ENCODE data around the gene ACTR5.
A peak's percentile ranks its signal among the peaks of the same experiment; 100 is the strongest.

Gene ACTR5

GRCh38 chr20:38728911-38729642, 19.2 kb upstream of the ACTR5 start:
- DNase-seq (ENCODE audit: low spot score): no peak

GRCh38 chr20:38729767-38730166, 18.5 kb upstream of the ACTR5 start:
- no peak for DNase-seq (ENCODE audit: low spot score)

DNA sequence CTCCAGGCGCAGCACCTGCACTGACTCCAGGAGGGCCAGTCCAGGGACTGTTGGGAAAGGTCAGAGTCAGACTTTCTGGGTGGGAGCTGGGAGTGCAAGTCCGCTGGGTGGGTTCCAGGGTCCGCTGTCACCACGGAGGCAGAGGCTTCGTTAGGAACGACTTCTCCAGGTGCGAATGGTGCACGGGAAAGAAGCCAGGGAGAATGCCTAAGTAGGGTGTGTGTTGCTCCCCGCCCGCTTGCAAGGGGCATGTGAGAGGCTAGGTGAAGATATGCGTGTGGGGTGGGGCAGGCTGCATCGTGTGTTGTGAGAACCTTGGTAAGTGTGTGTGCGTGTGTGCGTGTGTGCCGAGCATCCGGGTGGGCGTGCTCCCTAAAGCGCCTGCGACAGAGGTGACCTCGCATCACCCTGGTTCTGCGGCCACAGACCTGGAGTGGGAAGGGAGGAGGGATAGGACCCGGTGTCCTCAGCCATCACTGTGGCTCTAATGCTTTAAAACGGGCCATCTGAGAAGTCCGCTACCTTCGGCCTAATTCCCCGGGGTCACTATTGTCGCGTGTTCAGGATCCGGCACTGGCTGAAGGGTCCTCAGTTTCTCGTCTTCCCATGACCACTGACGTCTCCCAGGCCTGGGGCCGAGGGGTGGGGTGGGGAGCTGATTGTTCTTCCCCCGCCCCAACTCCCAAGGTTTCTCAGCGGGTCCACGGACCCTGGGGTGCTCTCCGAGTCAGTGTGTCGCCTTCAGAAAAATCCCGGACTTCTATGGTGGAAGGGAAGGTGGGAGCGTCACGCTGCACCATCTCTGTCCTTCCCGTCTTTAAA, 17.9 kb upstream of the ACTR5 start:
- no peak for DNase-seq (ENCODE audit: low spot score)

- peak; percentile 44 for DNase-seq (ENCODE audit: low spot score)
These were observed 17.1 kb upstream of the ACTR5 start for GRCh38 chr20:38730989-38731737.

DNA sequence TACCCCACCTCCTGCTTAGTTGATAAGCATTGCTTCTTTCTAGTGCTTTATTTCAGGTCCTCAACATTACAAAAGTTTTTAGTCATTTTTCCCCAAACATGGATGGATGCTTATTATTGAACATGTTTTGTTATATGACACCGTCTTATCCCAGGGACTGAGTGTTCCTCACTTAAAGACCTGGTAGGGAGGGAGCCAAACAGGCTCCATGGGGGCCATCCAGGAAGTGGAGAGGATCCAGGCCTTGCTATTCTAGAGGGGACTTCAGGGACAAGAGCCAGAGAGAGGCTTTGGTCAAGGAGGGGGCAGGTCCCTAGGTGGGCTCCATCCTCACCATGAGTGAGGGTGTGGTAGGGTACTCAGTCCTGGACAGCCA, 16.5 kb upstream of the ACTR5 start:
- no peak for DNase-seq (ENCODE audit: low spot score)

DNA sequence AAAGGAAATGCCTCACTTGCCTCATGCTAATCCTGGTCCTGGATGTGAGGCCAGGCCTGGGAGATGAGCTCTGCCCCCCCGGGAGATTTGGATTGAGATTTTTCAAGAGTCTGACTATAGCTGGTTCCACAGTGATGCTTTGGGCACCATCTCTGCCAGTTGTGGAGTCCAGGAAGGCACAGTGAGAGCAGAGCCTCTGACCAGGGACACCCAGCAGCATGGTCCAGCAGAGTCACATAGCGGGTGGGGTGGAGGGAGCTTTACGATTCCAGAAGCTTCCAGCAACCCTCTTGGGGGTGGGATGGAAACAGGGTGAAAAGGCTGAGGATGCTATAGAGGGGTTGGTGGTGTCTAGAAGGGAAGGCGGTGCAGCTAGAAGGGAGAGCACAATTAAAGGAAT, 15.3 kb upstream of the ACTR5 start:
- DNase-seq (ENCODE audit: low spot score): no peak

GRCh38 chr20:38735172-38735571, 13.1 kb upstream of the ACTR5 start:
- DNase-seq (ENCODE audit: low spot score): no peak

DNA sequence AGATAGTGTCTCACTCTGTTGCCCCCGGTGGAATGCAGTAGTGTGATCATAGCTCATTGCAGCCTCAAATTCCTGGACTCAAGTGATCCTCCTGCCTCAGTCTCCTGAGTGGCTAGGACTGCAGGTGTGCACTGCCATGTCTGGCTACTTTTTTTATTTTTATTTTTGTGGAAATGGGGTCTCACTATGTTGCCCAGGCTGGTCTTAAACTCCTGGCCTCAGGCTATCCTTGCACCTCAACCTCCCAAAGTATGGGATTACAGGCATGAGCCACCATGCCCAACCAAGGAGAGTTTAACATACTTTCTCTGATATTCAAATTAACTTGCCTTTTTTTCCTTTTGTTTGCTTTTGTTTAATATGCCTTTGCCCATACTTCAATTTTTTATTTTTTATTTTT, 10.4 kb upstream of the ACTR5 start:
- no peak for DNase-seq (ENCODE audit: low spot score)

DNA sequence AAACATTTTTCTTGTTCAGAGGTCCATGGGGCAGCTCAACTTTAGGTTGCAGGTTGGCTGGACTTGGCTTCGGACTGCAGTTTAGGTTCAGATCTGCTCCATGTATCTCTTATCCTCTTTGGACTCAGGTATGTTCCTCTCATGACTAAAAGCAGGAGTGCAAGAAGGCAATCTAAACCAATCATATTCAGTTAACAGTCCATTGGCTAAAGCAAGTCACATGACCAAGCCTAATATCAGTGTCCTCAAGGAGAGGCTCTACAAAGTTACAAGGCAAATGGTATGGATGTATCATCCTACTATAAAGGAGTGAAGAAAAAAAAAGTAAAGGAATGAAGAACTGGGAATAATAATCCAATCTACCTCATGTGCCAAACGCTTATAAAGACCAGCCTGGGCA, 2.5 kb upstream of the ACTR5 start:
- DNase-seq (ENCODE audit: low spot score): no peak

- DNase-seq (ENCODE audit: low spot score): no peak
These were observed 664 bp upstream of the ACTR5 start for GRCh38 chr20:38747495-38748096.

DNA sequence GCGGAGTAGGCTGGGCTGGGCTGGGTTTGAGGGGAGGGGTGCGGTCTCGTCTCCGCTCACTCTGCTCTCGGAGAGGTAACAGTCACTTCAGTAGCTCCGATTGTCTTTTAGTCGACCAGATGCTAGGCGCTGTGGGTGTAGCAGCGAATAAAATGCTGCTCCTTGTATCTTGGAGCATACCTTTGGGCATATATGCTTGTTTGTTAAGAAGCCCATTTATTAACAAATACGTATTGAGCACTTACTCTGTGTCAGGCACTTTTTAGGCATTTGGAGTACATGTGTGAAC, 545 bp downstream of the ACTR5 start:
- DNase-seq (ENCODE audit: low spot score): no peak

DNA sequence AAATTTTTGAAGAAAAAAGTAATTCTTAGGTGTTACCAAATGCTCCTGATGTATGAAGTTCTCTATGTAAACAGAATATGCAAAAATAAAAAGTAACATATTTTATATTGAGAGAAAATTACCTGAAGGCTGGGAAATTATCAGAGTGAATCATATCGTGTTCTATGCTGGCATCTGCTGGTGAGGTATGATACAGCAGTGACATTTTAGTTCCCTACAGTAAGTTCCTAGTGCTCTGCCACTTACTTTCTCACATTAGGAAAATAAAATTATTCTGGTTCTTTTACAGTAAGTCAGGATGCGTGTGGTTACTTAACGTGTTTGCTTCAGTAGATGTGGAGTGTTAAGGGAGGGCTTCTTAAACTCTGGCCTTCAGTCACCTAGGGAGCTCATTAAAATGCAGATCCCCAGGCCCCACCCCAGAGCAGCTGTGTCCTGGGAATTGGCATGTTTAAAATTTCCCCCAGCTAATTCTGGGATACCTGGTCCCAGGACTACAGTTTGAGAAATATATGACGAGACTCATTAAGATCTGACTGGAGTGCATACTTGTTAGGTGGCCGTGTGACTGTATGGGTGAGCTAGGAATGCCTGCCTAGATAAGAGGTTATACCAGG, 3.2 kb downstream of the ACTR5 start:
- peak; percentile 50 for DNase-seq (ENCODE audit: low spot score)

DNA sequence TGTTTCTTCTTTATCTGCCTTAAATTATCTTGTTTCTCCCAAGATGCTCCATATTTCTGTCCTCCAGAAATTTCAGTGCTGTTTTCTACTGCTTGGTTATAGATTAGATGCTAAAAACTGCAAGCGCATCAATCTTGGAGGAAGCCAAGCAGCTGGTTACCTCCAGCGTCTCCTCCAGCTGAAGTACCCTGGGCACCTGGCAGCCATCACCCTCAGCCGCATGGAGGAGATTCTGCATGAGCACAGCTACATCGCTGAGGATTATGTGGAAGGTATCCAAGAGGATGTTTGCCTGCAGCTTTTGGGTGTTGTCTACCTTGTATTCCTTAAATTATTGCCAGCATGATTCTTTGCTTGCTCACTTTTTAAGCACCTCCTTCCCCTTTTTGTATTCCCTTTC, 3.8 kb downstream of the ACTR5 start:
- DNase-seq (ENCODE audit: low spot score): no peak

- no peak for DNase-seq (ENCODE audit: low spot score)
These were observed 6.7 kb downstream of the ACTR5 start for GRCh38 chr20:38754924-38755323.

- DNase-seq (ENCODE audit: low spot score): no peak
These were observed 7.2 kb downstream of the ACTR5 start for GRCh38 chr20:38755324-38755910.

DNA sequence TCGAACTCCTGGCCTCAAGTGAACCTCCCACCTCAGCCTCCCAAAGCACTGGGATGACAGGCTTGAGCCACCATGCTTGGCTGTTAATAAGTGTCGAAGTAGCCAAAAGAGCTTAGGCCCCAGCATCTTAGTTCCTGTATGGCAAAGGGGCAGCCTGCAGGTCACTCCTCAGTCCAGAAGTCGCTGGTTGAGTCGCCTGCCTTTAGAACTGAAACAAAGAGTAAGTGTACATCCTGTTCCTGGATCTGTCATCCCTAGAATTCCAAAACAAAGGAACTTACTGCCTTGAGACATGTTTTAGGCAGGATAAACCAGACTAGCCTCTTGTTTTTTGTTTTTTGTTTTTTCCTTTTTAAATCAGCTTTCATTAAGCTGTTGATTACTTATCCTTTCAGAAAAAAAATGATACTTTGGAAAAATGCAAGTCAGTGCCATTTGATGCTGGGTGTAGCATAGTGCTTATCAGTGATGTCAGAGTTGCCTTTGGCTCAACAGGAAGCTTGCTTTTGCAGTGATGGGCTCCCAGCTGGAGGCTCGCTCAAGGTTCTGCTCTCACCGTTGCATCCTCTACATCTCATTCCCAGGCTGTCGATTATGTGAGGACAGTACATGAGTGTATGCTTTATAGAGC, 9.0 kb downstream of the ACTR5 start:
- peak; percentile 35 for DNase-seq (ENCODE audit: low spot score)

DNA sequence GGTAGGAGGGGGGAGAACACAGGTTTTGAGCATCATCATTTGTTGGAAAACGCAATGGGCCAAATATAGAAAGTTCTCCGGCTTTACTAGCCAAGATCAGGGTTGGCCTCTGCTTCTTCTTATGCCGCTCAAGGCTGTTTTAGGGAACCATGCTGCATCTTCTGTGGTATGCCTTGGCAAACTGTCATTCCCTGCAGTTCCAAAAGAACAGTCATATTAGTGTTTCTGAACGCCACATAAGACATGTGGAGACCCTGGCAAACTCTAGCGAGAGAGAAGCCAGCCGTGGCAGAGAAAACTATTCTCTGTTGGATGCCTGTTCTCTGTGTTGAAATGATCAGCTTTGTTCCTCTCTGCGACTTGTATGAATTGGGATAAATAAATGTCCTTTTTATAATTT, 10.8 kb downstream of the ACTR5 start:
- DNase-seq (ENCODE audit: low spot score): no peak

DNA sequence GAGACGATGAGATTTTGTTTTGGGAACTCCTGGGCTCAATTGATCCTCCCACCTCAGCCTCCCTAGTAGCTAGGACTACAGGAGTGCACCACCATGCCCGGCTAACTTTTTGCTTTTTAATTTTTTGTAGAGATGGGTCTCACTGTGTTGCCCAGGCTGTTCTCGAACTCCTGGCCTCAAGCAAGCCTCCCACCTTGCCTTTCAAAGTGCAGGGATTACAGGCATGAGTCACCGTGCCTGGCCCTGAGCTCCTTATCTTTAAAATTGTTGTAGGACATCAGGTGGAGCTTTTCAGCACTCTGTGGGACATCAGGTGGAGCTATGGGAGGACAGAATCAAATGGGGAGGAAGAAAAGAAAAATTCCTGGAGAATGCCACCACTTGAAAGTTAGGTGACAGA, 12.7 kb downstream of the ACTR5 start:
- DNase-seq (ENCODE audit: low spot score): no peak

- no peak for DNase-seq (ENCODE audit: low spot score)
These were observed 13.9 kb downstream of the ACTR5 start for GRCh38 chr20:38762174-38762573.

- DNase-seq (ENCODE audit: low spot score): no peak
These were observed 15.4 kb downstream of the ACTR5 start for GRCh38 chr20:38763616-38764015.

DNA sequence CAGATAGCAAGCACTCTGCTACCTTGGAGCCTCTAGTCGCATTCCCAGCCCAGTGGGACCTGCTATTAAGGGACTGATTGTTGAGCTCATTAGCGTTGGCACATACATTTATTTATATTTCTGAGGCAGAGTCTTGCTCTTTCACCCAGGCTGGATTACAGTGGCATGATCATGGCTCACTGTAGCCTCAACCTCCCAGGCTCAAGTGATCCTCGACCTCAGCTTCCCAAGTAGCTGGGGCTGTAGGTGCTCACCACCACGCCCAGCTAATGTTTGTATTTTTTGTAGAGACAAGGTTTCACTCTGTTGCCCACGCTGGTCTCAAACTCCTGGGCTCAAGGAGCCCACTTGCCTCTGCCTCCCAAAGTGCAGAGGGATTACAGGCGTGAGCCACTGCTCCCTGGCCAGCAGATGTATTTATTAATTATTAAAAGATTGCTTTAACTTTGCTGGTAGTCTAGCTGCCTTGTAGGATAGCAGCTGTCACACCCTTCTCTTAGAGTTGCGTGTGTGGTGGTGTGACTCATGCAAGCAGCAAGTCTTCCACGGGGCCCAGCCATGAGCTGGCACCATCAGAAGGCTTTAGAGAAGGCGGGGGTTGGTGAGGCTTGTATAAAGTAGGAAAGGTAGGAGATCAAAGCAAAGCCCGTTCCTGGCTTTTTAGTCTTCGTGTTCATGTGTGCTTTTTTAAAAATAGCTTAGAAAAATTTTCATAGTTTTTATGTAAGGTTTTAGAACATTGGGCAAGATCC, 16.5 kb downstream of the ACTR5 start:
- DNase-seq (ENCODE audit: low spot score): peak; percentile 96

Measured in kidney tubule cell (primary cell).